Stimulated activated CD8-positive, alpha-beta memory T cell treated with anti-CD3 and anti-CD28 coated beads, Interleukin-12 subunit alpha, Interleukin-12 subunit beta, amount 100 ng/mL, for 4 hours (primary cell): Measurements from ENCODE around the gene TTC28.
"Not testable (repeated sequence)": the region's sequence is repeated elsewhere in the genome, so short reads cannot be mapped to it uniquely, and the experiment has no call there.

ENCODE experiments used
- DNase-seq: peaks from one replicate; pipeline ENCODE4 v3.0.0-alpha.2; 2020; ENCODE audit warnings: low read depth

TTC28 gene

DNA sequence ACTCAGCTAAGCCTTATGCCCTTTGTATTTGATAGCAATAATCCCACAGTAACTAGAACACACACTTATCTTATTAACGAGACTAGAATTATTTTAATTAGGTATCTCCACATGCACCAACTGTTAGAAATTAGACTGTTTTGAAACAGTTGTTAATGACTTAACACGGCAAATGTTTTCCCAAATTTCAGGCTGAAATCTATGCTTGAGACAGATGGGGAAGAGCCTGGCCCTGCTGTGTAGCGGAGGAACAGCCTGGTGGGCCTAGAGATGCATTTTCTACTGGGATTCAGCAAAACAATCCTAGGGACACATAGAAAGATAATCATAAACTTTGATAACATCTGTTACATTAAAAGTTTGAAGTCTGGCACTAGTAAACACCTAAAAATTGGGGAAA is 273.4 kb downstream of the TTC28 start:
- no peak for DNase-seq

DNA sequence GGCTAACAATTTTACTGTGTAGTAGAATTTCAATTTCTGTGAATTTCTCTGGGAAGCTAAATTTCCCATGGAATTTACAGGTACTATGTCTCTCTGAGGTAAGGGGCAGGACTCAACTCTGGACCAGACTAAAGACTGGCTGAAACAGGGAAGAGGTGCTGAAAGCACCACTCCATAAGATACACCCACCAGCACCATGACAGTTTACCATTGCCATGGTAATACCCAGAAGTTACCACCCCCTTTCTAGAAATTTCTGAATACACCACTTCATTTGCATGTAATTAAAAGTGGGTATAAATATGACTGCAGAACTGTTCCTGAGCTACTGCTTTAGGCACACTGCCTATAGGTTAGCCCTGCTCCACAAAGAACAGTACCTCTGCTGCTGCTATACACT is 274.1 kb downstream of the TTC28 start:
- DNase-seq: no peak

DNA sequence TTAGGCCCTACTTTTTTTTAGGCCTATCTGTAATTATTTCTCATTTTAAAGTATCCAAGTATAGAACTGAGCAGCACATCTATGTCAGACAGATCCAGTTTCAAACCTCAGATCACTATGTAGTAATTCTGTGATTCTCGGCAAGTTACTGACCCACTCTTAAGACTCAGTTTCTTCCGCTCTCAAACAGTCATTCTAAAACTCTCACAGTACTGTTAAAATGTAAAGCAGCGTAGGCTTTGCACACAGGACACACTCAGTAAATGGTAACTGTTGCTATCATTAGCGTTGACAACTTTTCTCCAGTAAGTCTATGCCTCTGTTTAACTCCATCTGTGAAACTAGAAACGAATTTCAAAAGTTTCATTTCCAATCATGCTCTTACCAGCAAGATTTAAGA is 277.1 kb downstream of the TTC28 start:
- no peak for DNase-seq

DNA sequence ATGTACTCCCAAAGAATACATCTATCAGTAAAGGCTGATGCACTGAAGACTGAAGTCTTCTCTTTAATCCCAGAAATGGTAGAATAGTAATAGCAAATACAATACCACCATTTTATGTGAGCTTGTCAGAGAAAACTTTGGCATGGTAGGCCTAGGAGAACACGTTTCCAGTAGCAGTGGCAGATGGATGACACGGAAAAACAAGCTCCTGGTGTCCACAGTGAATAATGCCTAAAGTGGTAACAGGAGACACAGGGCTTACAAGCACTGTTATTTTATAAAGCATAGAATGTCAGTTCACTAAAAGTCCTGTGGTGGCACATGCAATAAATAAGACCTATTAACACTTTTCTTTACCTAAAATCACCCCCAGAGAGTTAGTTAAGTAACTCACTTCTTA is 277.6 kb downstream of the TTC28 start:
- no peak for DNase-seq

DNA sequence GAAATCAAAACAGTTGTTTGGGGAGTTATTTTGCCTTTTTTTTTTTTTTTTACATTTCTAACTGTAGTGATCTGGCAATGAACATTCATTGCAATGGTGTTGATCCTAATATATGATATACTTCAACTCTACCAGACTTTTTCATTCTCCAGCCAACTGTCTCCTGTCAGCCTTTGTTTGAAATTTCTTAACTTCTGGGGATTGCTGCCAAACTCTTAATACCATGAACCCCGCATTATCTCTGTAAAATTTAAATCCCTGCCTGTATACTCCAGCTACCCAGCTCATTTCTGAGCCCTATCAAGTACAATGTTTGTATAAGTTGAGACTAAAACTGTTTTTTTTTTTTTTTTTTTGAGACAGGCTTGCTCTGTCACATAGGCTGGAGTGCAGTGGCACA is 280.7 kb downstream of the TTC28 start:
- DNase-seq: no peak

DNA sequence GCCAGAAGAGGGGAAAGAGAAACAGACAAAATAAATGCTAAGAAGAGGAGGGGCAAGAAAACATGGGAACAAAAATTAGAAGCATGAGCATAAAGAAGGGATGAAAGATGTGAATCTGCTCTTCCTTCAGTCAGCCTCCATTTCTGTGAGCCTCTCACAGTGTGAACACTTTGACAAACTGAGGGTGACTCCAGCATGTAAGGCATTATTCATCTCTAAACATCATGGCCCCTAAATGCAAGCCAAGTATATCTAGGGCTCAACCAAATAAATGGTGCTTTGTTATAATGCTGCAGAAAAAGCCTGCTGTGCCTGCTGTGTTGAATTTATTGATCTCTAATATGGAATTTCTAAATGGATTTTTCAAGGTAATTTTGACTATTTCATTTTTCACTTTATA is 281.3 kb downstream of the TTC28 start:
- DNase-seq: no peak

DNA sequence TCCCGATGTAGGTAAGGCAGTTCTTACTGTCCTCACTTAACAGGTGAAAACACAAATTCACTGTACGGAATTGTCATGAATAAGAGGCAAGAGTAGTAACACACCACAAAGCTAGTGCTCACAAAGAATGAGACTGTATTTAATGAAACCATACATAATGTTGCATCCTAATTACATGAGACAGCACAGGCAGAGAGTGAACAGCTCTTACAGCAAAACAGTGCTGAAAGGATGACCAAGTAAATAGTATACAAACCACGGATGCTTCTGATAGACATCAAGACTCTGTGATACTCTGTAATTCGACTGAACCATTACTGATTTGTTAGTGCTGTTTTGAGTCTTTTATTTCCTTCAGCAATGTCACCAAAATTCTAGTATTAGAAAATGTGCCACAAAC is 282.3 kb downstream of the TTC28 start:
- no peak for DNase-seq

DNA sequence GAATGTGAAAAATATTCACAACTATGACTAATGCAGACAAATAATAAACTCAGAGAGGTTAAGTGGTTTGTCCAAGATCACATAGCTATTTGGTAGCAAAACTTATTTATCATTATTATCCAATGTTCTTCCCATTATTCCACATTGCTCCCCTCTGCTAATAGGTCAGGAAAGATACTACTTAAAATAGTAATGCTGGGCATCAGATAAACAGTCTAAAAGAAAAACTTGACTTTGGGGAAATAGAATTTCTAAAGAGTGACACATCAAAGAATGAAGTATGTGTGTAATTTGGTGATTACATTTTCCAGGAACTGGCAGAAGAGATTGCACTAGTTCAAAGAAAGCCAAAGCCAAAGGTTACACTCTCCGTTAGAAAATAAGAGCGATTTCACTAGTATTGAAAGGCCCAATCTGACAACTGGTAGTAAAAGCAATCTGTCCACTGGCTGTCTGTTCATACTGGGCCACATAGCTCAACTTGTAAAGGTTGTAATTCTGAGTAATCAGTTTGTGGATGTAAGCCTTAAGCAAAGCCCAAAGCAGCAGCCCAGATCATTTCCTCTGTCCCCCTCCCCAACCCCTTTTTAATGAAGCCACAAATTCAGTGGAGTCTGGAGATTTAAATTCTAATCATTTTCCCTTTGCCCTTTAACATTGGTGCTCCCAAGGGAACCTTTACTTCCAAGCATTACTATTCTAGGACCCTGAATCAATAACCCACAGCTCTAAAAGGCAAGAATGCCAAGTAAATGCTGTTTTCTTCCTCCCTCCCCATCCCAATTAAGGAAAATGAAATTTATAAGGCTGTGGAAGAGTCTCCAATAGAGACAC is 283.5 kb downstream of the TTC28 start:
- no peak for DNase-seq

DNA sequence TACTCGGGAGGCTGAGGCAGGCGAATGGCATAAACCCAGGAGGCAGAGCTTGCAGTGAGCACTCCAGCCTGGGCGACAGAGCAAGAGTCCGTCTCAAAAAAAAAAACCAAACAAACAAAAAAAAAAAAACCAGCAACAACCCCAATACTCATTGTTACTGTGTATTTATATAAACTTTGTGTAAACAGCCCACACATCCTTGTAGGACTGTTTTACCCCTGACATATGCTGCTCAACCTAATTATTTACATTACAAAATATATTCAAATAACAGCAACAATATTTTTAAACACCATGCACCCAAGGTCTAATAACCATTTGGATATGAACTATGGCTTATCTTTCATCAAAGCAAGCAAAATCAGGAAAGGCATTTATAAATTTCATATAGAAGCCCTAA is 284.1 kb downstream of the TTC28 start:
- DNase-seq: no peak

DNA sequence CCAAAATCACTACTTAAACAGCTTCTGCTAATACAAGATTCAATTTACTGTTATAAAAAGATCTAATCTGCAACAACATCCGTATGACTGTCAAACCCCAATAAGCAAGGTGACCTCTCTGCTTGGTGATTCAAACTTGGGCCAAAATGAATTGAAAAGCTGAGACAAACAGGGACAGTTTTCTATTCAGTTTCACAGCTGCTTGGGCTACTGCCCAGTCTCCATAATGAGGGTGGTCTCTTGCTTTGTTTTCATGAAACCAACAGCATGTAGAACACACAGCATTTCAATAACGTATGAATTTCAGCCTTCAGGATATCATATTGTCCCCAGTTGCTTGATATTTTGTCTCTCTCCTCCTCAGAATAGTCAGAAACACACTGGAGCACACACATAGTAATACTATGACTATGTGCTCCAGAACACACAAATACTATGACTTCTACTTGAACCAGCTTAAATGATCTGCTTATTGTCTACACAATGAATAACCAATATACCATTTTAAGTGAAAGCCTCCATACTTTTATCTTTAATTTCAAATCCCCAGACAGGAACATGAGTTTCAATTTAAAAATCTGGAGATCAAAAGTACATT is 285.0 kb downstream of the TTC28 start:
- no peak for DNase-seq

DNA sequence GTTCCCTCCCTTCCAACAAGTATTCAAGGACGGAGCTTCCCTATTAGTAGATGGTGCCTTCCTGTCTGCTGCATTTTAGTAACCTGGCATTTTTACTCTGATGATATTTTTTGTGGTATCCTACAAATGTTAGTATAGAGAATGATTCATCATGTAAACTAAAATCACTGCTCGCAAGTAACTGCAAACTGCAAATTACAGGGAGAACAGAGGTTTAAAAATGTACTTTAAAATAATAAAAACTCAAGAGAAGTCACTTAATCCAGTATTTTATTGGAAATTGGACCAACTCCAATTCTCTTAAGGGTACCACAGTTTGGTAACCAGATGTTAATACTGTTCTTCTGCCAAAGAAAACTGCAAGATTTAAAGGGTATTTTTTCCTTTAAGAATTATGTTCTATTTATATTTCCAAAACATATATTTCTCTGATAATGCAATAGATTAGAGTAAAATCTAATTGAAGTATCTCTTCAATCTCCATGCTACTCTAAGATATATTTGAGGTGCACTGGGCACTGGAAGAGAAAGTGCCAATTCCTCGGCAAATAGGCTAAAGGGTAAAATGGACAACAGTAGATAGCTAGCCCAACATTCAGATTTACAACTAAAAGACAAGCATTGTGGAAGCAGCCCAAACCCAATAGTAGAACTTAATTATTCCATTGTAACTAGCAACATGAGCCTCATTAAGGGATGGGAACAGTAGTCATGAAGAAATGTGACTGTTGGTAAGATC is 298.0 kb downstream of the TTC28 start:
- DNase-seq: no peak

DNA sequence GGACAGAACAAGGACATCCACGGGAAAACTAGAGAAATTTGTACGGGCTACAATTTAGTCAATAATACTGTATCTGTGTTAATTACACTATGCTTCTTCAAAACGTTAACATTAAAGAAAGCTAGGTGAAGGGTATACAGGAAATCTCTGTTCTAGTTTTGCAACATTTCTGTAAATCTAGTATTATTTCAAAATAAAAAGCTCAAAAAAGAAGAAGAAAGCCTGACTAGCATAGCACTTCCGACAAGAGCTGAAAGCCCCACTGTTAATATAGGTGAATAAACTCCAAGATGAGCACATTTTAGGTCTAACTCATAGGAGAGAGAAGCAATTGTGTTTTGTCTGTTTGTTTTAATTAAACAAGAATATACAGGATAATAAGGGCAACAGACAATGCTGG is 299.7 kb downstream of the TTC28 start:
- DNase-seq: no peak

DNA sequence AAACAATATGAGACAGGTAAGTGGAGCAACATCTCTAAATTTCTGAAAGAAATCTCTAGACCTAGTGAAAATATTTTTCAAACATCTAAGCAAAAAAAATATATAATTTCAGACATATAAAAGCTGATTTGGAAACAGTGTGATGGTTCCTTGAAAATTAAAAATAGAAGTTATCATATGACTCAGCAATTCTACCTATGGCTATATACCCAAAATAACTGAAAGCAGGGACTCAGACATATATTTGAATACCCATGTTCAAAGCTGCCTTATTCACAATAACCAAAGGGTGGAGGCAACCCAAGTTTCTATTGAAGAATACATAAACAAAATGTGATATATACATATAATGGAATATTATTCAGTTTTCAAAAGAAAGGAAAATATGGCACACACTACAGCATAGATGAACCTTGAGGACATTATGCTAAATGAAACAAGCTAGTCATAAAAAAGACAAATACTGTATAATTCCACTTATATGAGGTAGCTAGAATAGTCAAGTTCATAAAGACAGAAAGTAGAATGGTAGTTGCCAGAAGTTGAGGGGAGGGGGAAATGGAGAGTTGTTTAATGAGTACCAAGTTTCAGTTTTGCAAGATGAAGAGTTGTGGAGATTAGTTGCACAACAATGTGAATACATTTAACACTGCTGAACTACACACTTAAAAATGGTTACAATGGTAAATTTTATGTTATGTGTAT is 300.4 kb downstream of the TTC28 start:
- DNase-seq: no peak

DNA sequence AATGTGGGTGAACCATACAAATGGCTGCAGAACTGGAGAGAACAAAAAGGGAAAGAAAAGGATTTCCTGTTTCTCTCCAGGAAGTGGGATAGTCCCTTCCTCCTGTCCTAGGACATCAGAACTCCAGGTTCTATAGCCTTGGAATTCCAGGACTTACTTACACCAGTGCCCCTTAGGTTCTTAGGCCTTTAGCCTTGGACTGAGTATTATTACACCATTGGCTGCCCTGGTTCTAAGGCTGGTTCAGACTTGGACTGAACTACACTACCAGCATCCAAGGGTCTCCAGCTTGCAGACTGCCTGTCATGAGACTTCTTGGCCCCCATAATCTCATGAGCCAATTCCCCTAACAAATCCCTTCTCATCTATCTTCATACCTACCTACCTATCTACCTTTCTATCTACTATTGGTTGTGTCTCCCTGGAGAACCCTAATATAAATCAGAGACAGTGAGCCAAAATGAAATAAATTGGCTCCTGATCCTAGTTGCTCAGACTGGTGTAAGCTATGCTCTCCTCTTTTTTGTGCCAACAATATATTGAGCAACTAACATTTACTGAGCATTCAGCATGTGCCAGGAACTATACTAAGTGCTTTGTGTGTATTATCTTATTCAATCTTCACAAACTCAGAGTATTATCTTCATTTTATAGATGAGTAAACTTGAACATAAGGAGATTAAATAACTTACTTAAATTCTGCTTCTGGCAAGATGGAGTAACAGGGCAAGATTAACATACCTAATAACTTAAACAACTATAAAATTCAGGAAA is 303.7 kb downstream of the TTC28 start:
- no peak for DNase-seq

DNA sequence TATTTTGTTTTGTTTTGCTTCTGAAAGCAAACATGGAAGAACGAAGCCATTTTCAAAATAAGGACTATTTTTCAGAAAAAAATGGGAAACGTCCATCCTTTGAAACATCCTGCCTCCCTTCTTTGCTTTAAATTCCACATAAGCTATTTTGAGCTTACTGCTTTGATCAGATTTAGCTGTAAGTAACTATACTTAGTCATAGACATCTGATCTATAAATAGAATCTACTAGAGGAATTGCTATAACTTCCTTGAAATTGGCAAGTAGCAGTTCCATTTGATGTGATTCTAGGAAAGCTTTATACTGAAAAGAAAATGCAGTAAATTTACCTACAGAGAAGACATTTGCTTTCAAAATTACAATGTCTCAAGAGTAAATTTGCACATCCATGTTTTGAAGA is 305.8 kb downstream of the TTC28 start:
- DNase-seq: no peak

DNA sequence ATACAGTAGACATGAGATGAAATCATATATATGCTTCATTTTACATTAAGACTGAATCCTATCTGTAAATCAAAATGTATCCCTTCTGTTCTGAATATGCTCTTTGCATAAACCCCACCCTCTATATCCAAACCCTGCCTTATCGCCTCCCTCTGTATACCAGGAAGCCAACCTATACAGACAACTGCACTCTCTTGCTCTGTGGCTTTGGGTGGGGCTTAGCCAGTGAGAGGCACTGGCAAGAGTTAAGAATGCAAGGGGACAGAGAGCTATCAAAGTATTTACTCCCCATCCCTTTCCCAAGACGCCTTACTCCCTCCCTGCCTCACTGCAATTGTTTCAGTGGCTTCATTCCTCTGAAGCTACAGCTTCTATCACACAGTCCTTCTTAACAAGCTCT is 309.8 kb downstream of the TTC28 start:
- DNase-seq: no peak

DNA sequence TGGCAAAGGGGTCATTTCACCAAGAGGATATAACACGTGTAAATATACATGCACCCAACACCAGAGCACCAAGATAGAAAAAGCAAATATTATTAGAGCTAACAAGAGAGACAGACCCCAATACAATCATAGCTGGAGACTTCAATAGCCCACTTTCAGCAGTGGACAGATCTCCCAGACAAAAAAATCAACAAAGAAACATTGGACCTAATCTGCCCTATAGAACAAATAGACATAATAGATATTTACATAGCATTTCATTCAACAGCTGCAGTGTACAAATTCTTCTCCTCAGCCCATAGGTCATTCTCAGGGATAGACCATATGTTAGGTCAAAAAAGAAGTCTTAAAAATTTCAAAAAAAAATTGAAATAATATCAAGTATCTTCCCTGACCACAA is 312.8 kb downstream of the TTC28 start:
- no peak for DNase-seq

DNA sequence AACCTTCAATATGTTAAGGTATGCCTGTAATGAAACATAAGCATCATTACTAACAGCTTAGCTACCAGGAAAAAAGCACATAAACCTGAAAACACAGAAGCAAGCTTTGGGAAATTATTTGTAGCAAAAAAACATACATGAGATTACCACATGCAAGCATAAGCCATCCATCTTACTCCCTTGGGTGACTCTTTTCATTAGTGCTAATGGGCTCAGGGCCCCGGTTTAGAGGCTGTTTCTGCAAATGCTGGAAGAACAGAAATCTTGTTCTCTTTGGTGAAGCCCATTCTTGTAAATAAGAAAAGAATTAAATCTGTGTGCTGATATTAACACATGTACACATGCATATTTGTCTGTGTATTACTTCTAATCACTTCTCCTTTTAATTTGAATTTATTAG is 314.3 kb downstream of the TTC28 start:
- no peak for DNase-seq

DNA sequence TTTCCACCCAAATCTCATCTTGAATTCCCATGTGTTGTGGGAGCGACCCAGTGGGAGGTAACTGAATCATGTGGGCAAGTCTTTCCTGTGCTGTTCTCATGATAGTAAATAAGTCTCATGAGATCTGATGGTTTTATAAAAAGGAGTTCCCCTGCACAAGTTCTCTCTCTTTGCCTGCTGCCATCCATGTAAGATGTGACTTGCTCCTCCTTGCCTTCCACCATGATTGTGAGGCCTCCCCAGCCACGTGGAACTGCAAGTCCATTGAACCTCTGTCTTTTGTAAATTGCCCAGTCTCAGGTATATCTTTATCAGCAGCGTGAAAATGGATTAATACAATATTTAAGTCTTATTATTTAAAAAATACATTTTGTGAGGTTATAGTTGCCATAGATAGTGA is 315.5 kb downstream of the TTC28 start:
- not testable (repeated sequence) for DNase-seq

DNA sequence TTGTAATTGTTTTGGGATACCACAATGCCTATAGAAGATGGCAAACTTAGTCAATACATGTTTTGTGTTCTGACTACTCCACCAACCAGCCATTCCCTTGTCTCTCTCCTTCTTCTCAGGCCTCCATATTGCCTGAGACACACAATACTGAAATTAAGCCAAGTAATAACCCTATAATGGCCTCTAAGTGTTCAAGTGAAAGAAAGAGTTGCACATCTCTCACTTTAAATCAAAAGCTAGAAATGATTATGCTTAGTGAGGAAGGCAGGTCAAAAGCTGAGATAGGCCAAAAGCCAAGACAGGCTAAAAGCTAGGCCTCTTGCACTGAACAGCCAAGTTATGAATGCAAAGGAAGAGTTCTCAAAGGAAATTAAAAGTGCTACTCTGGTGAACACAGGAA is 318.7 kb downstream of the TTC28 start:
- no peak for DNase-seq

DNA sequence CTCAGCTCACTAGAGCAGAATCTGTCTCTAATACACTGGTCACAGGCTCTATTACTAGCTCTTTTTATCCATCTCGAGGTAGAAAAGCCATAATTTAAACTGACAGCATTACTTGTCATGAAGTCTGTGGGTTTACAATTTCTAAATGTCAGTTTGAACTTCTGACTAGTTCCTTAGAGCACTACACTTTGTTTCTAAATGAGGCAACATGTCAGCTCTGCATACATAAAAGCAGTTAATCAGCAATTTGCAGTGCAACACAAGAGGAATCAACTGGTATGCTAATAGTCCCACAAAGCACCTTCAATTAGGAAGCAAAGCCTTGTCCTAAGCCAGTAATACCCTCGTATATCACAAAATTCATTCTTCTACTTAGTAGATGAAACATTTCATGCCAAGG is 321.3 kb downstream of the TTC28 start:
- no peak for DNase-seq

DNA sequence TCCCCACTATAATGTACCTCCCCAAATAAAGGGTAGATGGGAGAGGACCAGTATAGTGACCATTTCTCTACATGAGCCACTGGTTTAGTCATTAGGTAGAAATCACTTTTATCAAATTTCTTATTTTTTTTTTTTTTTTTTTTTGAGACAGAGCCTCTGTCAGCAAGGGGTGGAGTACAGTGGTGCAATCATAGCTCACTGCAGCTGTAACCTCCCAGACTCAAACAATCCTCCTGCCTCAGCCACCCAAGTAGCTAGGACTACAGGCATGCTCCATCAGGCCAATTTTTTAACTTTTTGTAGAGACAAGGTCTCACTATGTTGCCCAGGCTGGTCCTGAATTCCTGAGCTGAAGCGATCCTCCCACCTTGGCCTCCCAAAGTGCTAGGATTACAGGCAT is 322.4 kb downstream of the TTC28 start:
- DNase-seq: no peak
